OCI-LY1 (cell line): ENCODE data around the gene LIM2.

Source experiments
- CTCF ChIP-seq: fragments of 200-600 bp; sonication (generic), shearing (Covaris generic); IDR thresholded peaks from 2 replicates; pipeline ENCODE4 v1.5.1; 2017; ENCODE audit warnings: mild to moderate bottlenecking, antibody characterized with exemption, low read length, moderate library complexity, mixed read lengths
- EZH2 ChIP-seq: fragments of 200-600 bp; sonication (generic), shearing (Covaris generic); IDR thresholded peaks from 2 replicates; pipeline ENCODE4 v1.8.0; 2017; ENCODE audit warnings: borderline replicate concordance, mixed run types, mild to moderate bottlenecking, antibody characterized with exemption, low read length, moderate library complexity, mixed read lengths

- TF ChIP-seq CTCF = no peak
- TF ChIP-seq EZH2 = no peak
Measured at GRCh38 chr19:51434456-51434855, 46.7 kb upstream of the LIM2 start.
